NCI-H2029 treated with DMSO at 0.1 percent for 48 hours (cell line): ENCODE data around the gene PPM1D.

Source experiments
- DNase-seq: peaks from one replicate; lab custom pipeline; 2025; lab: John Stamatoyannopoulos, UW

The PPM1D gene

DNA sequence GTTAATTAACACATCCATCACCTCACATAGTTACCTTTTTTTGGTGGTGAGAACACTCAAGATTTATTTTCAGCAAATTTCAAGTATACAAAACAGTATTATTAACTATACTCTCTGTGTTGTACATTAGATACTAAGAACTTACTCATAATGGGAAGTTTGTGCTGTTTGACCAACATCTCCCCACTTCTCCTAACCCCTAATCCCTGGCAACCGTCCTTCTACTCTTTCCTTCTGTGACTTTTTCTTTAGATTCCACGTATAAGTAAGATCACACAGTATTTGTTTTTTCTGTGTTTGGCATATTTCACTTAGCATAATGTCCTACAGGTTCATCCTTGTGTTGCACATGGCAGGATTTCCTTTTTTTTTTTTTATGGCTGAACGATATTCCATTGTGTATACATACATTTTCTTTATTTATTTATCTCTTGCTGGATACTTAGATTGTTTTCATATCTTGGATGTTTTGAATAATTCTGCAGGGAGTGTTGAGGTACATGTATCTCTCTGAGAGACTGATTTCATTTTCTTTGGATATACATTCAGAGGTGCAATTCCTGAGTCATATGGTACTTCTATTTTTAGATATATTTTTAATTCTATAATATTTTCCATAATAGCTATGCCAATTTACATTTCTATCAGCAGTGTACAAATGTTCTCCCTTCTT, 19.0 kb downstream of the PPM1D start:
- DNase-seq = no peak

DNA sequence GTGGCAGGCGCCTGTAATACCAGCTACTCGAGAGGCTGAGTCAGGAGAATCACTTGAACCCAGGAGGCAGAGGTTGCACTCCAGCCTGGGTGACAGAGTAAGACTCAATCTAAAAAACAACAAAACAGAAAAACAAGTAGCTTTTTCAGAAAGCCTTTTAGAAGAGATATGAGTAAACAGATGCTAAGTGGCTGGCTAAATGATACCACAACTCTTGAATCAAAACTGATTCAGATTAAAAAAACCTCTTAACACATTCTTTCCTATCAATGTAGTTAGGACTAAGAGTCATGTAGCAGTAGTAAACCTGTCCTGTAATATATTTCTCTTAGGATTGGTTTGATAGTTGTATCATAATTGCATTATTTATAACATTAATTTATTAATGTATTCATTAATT, 23.0 kb downstream of the PPM1D start:
- no peak for DNase-seq

GRCh38 chr17:60623415-60623814, 23.4 kb downstream of the PPM1D start:
- no peak for DNase-seq

- DNase-seq = no peak
These were observed 27.1 kb downstream of the PPM1D start for GRCh38 chr17:60627124-60627523.

GRCh38 chr17:60628252-60628889, 28.4 kb downstream of the PPM1D start:
- no peak for DNase-seq

DNA sequence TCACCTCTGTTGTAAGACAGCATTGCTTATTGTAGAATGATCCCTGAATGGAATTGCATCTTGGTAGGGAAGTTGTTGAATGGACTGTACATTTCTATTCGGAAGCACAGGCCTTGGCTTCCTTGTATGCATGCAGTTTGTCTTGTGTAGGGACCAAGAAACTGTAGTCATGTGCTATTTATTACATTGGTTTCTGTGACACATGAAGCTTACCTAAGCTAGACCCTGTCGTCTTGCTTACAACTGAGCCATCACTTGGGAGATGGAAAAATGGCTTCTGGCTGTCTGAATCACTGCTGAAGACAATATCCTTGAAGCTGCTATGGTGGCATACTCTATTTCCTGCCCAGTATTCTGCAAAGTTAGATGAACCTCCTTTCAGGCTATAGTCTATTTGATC, 29.1 kb downstream of the PPM1D start:
- DNase-seq = no peak

DNA sequence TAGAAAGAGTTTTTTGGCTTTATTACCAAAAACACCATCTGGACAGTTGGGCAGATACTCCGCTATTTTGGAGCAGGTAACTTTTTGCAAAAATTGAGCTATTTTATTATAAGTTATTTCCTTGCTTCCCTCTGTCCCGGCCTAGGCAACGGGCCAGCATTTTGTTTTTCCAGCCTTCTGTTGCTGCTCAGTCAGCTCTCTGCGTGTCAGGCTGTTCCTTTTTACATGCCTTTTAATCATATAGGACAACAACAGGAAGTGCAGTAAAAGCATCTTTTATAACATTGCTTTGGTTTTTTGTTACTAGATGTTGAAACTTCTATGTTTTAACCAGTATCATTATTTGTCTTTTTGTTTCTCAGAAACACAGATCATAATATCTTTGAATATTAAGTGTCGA, 30.4 kb downstream of the PPM1D start:
- DNase-seq = no peak

DNA sequence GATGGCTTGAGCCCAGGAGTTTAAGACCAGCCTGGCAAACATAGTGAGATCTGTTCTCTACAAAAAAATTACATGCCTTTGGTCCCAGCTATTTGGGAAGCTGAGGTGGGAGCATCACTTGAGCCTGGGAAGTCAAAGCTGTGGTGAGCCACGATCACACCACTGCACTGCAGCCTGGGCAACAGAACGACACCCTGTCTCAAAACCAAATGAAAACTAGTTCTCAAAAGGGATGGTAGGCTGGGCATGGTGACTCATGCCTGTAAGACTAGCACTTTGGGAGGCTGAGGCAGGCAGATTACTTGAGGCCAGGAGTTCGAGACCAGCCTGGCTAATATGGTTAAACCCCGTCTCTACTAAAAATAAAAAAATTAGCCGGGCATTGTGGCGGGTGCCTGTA, 31.1 kb downstream of the PPM1D start:
- no peak for DNase-seq

- no peak for DNase-seq
These were observed 37.7 kb downstream of the PPM1D start for GRCh38 chr17:60637683-60638082.

DNA sequence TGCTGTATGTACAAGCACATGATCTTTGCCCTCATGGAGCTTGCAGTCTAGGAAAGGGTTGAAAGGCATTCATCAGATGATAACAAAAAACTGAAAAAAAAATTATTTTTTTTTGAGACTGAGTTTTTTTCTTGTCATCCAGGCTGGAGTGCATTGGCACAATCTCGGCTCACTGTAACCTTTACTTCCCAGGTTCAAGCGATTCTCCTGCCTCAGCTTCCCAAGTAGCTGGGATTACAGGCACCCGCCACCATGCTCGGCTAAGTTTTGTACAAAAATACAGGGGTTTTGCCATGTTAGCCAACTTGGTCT, 39.0 kb downstream of the PPM1D start:
- no peak for DNase-seq

GRCh38 chr17:60640503-60640902, 40.5 kb downstream of the PPM1D start:
- DNase-seq = no peak

DNA sequence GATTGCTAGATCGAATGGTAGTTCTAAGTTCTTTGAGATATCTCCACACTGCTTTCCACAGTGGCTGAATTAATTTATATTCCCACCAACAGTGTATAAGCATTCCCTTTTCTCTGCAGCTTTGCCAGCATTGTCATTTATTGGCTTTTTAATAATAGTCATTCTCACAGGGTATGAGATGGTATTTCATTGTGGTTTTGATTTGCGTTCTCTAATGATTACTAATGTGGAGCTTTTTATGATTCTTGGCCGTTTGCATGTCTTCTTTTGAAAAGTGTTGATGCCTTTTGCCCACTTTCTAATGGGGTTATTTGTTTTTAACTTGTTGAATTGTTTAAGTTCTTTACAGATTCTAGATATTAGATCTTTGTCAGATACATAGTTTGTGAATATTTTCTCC, 41.1 kb downstream of the PPM1D start:
- no peak for DNase-seq

DNA sequence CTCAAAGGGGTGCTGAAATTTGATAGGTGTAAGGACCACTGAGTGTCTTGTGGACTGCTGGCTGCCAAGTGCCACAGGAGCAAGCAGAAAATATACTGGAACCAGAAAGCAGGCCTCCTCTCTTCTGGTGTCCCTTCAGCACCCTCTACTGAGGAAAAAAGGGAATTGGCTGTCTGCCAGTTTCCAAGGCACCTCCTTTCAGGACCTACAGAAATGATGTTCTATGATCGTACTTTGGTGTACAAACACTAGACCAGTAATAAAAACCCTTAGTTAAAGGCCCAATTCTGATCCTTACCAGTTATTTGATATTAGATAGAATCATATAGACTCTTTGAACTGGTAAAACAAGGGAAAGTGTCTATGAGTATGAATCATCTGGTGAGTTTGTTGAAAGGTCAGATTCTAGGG, 41.8 kb downstream of the PPM1D start:
- DNase-seq = peak; percentile 43

- DNase-seq = no peak
These were observed 46.0 kb downstream of the PPM1D start for GRCh38 chr17:60645918-60646523.

GRCh38 chr17:60646701-60647100, 46.7 kb downstream of the PPM1D start:
- DNase-seq = no peak

DNA sequence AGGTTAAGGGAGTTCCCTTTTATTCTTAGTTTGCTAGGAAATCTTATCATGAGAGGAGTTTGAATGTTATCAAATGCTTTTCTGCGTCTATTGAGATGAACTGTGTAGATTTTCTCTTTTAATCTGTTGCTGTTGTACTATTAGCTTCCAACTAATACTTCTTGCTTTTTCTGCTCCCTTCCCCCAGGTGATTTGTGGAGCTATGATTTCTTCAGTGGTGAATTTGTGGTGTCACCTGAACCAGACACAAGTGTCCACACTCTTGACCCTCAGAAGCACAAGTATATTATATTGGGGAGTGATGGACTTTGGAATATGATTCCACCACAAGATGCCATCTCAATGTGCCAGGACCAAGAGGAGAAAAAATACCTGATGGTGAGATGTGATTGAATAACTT, 47.7 kb downstream of the PPM1D start:
- DNase-seq = no peak

DNA sequence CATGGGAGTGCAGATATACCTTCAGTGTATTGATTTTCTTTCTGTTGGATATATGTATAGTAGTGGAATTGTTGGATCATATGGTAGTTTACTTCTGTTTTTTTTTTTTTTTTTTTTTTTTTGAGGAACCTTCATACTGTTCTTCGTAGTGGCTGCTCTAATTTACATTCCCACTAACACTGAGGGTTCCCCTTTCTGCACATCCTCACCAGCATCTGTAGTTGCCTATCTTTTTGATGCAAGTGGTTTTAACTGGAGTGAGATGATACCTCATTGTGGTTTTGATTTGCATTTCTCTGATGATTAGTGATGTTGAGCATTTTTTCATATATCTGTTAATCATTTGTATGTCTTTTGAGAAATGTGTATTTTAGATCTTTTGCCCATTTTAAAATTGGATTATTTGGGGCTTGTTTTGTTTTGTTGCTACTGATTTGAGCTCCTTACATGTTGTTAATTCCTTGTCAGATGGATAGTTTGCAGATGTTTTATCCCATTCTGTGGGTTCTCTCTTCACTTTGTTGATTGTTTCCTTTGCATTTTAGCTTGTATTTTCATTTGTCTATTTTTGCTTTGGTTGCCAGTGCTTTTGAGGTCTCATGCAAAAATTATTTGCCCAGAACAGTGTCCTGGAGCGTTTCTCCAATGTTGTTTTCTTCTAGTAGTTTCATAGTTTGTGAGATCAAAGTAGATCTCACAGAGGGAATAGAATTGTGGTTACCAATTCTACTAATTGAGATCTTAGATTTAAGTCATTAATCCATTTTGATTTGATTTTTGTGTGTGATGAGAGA, 52.7 kb downstream of the PPM1D start:
- DNase-seq = no peak

DNA sequence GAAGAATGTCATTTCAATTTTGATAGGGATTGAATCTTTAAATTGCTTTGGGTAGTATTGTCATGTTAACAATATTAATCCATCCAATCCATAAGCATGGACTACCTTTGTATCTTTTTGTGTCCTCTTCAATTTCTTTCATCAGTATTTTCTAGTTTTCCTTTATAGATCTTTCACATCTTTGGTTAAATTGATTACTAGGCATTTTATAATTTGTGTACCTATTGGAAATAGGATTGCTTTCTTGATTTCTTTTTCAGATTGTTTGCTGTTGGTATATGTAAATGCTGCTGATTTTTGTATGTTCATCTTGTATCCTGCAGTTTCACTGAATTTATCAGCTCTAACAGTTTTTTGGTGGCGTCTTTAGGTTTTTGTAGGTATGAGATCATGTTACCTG, 53.6 kb downstream of the PPM1D start:
- DNase-seq = no peak

GRCh38 chr17:60656499-60656898, 56.5 kb downstream of the PPM1D start:
- DNase-seq = no peak

GRCh38 chr17:60659156-60659555, 59.2 kb downstream of the PPM1D start:
- no peak for DNase-seq

GRCh38 chr17:60661489-60661888, 61.5 kb downstream of the PPM1D start:
- no peak for DNase-seq

DNA sequence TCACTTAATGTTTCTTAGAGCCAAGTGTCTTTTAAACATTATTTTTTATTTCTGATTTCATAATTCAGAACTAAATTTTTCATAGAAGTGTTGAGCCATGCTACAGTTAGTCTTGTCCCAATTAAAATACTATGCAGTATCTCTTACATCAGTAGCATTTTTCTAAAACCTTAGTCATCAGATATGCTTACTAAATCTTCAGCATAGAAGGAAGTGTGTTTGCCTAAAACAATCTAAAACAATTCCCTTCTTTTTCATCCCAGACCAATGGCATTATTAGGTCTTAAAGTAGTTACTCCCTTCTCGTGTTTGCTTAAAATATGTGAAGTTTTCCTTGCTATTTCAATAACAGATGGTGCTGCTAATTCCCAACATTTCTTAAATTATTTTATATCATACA, 64.0 kb downstream of the PPM1D start:
- DNase-seq = no peak

- no peak for DNase-seq
These were observed 65.6 kb downstream of the PPM1D start for GRCh38 chr17:60665602-60666001.
